H1 (cell line): ENCODE data around the gene MYL6. TPM values are rescaled to one million over a fixed set of nuclear protein-coding genes. Genes with fewer than 3 reads are reported as not detected.

ENCODE experiments used
- CTCF ChIA-PET: fragments of 300-600 bp; sonication (Branson Sonifier 250); formaldehyde crosslinking; loops from one replicate; lab custom pipeline; 2021; ENCODE audit not compliant: partially characterized antibody; lab: Charles Lee
- POLR2A ChIA-PET: fragments of 300-600 bp; sonication (Branson Sonifier 250); formaldehyde crosslinking; loops from one replicate; lab custom pipeline; 2021; ENCODE audit warnings: inconsistent platforms; ENCODE audit not compliant: partially characterized antibody; lab: Charles Lee
- DNase-seq, 2 experiments: peaks; one replicate each; pipeline versions ENCODE4 v3.0.0 to v3.0.0-alpha.2; 2010 to 2022; ENCODE audit warnings: low spot score in 2 of 2, low read depth in 1 of 2, mixed read lengths in 1 of 2
- FAIRE-seq: peaks from 2 replicates; lab custom pipeline; 2011; peaks lifted over from hg19 to GRCh38; lab: Jason Lieb, UNC
- H2AFZ ChIP-seq: 2 replicates; pipeline ENCODE4 v1.8.1; 2012; ENCODE audit warnings: low read length, inconsistent platforms
- H2AK5ac ChIP-seq: 2 replicates; pipeline ENCODE4 v1.6.1; 2013; ENCODE audit warnings: low read depth, low read length
- H2BK120ac ChIP-seq: replicated peaks from 2 replicates; pipeline ENCODE3; 2013; ENCODE audit warnings: low read depth, low read length, inconsistent platforms
- H2BK12ac ChIP-seq: 2 replicates; pipeline ENCODE4 v1.6.1; 2013; ENCODE audit warnings: low read depth, low read length
- H2BK15ac ChIP-seq: 2 replicates; pipeline ENCODE4 v1.6.1; 2013; ENCODE audit warnings: low read length
- H2BK20ac ChIP-seq: 2 replicates; pipeline ENCODE4 v1.6.1; 2013; ENCODE audit warnings: low read length
- H2BK5ac ChIP-seq: 2 replicates; pipeline ENCODE4 v1.6.1; 2013; ENCODE audit warnings: low read depth, low read length
- H3K14ac ChIP-seq: 2 replicates; pipeline ENCODE4 v1.6.1; 2013; ENCODE audit warnings: inconsistent platforms; ENCODE audit not compliant: insufficient read length
- H3K18ac ChIP-seq: 2 replicates; pipeline ENCODE4 v1.6.1; 2013; ENCODE audit warnings: low read length; ENCODE audit errors: extremely low read depth
- H3K23ac ChIP-seq: 2 replicates; pipeline ENCODE4 v1.6.1; 2013; ENCODE audit warnings: inconsistent platforms; ENCODE audit not compliant: insufficient read length
- H3K23me2 ChIP-seq: 2 replicates; pipeline ENCODE4 v1.6.1; 2013; ENCODE audit warnings: low read depth, low read length
- H3K27ac ChIP-seq: 2 replicates; pipeline ENCODE4 v1.6.1; 2011; ENCODE audit warnings: low read depth, low read length, inconsistent platforms
- H3K27me3 ChIP-seq, 4 experiments: replicated peaks in 1 of 4; 1 replicate in 1 of 4; 2 replicates in 3 of 4; pipeline versions ENCODE4 v1.6.1 to v1.8.1; 2011 to 2013; ENCODE audit warnings: low read length in 3 of 4, mild to moderate bottlenecking in 3 of 4, inconsistent platforms in 2 of 4, mixed read lengths in 2 of 4, moderate library complexity in 1 of 4; ENCODE audit not compliant: control insufficient read depth in 3 of 4, insufficient read depth in 3 of 4; ENCODE audit errors: extremely low read depth in 1 of 4
- H3K36me3 ChIP-seq, 4 experiments: 2 replicates each; pipeline versions ENCODE4 v1.6.1 to v1.8.1; 2011 to 2013; ENCODE audit warnings: mild to moderate bottlenecking in 4 of 4, low read length in 3 of 4, moderate library complexity in 2 of 4, control low read depth in 1 of 4, inconsistent platforms in 1 of 4; ENCODE audit not compliant: insufficient read depth in 4 of 4, control insufficient read depth in 2 of 4
- H3K4ac ChIP-seq: replicated peaks from 2 replicates; pipeline ENCODE3; 2013; ENCODE audit warnings: low read length, low read depth, mixed read lengths, inconsistent platforms; ENCODE audit not compliant: insufficient read length
- H3K4me1 ChIP-seq, 4 experiments: replicated peaks in 1 of 4; 1 replicate in 1 of 4; 2 replicates in 3 of 4; pipeline versions ENCODE4 v1.6.1 to v1.8.1; 2011 to 2013; ENCODE audit warnings: low read length in 3 of 4, inconsistent platforms in 2 of 4, mixed read lengths in 1 of 4; ENCODE audit not compliant: insufficient read depth in 4 of 4, control insufficient read depth in 3 of 4
- H3K4me2 ChIP-seq, 2 experiments: 2 replicates each; pipeline versions ENCODE4 v1.6.1 to v1.8.1; 2011 to 2013; ENCODE audit warnings: low read depth in 2 of 2, low read length in 2 of 2, control low read depth in 1 of 2, inconsistent platforms in 1 of 2, mild to moderate bottlenecking in 1 of 2; ENCODE audit not compliant: insufficient read depth in 1 of 2
- H3K4me3 ChIP-seq, 4 experiments: fragments of 200-600, 300-600 bp in 1 of 4; sonication (generic), shearing (Covaris generic), sonication (Bioruptor Twin) in 1 of 4; 2 replicates each; pipeline versions ENCODE4 v1.5.1 to v1.8.1; 2011 to 2016; ENCODE audit warnings: low read length in 4 of 4, low read depth in 3 of 4, control low read depth in 2 of 4, inconsistent platforms in 2 of 4, mild to moderate bottlenecking in 2 of 4, mixed read lengths in 1 of 4, moderate library complexity in 1 of 4; ENCODE audit not compliant: insufficient read depth in 2 of 4; ENCODE audit errors: extremely low read depth in 1 of 4
- H3K56ac ChIP-seq: replicated peaks from 2 replicates; pipeline ENCODE3; 2013; ENCODE audit warnings: low read depth, mild to moderate bottlenecking, mixed read lengths, low read length, inconsistent platforms; ENCODE audit not compliant: insufficient read length
- H3K79me1 ChIP-seq: 2 replicates; pipeline ENCODE4 v1.6.1; 2013; ENCODE audit warnings: low read depth, low read length, control low read depth
- H3K79me2 ChIP-seq, 2 experiments: 2 replicates each; pipeline versions ENCODE4 v1.6.1 to v1.8.1; 2012 to 2013; ENCODE audit warnings: low read length in 2 of 2, mild to moderate bottlenecking in 2 of 2, inconsistent platforms in 1 of 2; ENCODE audit not compliant: insufficient read depth in 2 of 2, control insufficient read depth in 1 of 2
- H3K9ac ChIP-seq, 4 experiments: replicated peaks in 1 of 4; 1 replicate in 1 of 4; 2 replicates in 3 of 4; pipeline versions ENCODE4 v1.6.1 to v1.8.1; 2011 to 2013; ENCODE audit warnings: low read depth in 3 of 4, low read length in 3 of 4, control low read depth in 2 of 4, mild to moderate bottlenecking in 2 of 4, moderate library complexity in 2 of 4, inconsistent platforms in 1 of 4; ENCODE audit errors: extremely low read depth in 1 of 4
- H3K9me3 ChIP-seq, 2 experiments: 2 replicates each; pipeline versions ENCODE4 v1.6.1 to v1.8.1; 2012 to 2013; ENCODE audit warnings: mild to moderate bottlenecking in 2 of 2, moderate library complexity in 2 of 2, control low read depth in 1 of 2, inconsistent platforms in 1 of 2, low read depth in 1 of 2, low read length in 1 of 2, mixed read lengths in 1 of 2; ENCODE audit not compliant: insufficient read depth in 2 of 2
- H4K20me1 ChIP-seq, 2 experiments: replicated peaks in 1 of 2; 2 replicates each; pipeline versions ENCODE3 to v1.8.1; 2011 to 2013; ENCODE audit warnings: inconsistent platforms in 2 of 2, low read length in 2 of 2, mild to moderate bottlenecking in 1 of 2; ENCODE audit not compliant: insufficient read depth in 2 of 2, control insufficient read depth in 1 of 2
- H4K5ac ChIP-seq: 2 replicates; pipeline ENCODE4 v1.6.1; 2013; ENCODE audit warnings: low read length, low read depth, mixed read lengths, inconsistent platforms; ENCODE audit not compliant: insufficient read length
- H4K8ac ChIP-seq: 2 replicates; pipeline ENCODE4 v1.8.0; 2013; ENCODE audit warnings: mild to moderate bottlenecking, moderate library complexity, low read length, inconsistent platforms; ENCODE audit not compliant: insufficient read depth; ENCODE audit errors: extremely low read depth
- H4K91ac ChIP-seq: replicated peaks from 2 replicates; pipeline ENCODE3; 2013; ENCODE audit warnings: low read length, mixed read lengths, inconsistent platforms; ENCODE audit not compliant: insufficient read length
- CEBPB ChIP-seq: IDR thresholded peaks from 2 replicates; pipeline ENCODE4 v1.6.1; 2012; ENCODE audit warnings: low read depth, low read length
- CREB1 ChIP-seq: IDR thresholded peaks from 2 replicates; pipeline ENCODE4 v1.6.1; 2012; ENCODE audit warnings: inconsistent platforms
- HDAC6 ChIP-seq: IDR thresholded peaks from one replicate; pipeline ENCODE4 v1.7.1; 2012; ENCODE audit warnings: low read depth, mild to moderate bottlenecking, inconsistent platforms, low read length, moderate library complexity
- POLR2A ChIP-seq, 2 experiments: IDR thresholded peaks; 1 replicate in 1 of 2; 2 replicates in 1 of 2; pipeline ENCODE4 v1.6.1; 2011; ENCODE audit warnings: low read depth in 2 of 2, low read length in 2 of 2, mild to moderate bottlenecking in 2 of 2; ENCODE audit errors: control extremely low read depth in 1 of 2
- SAP30 ChIP-seq: fragments of 300-600 bp; sonication (generic); IDR thresholded peaks from 2 replicates; pipeline ENCODE4 v1.7.1; 2012; ENCODE audit warnings: low read length, moderate library complexity, mild to moderate bottlenecking, inconsistent platforms; ENCODE audit not compliant: insufficient read depth, insufficient replicate concordance
- SP2 ChIP-seq: IDR thresholded peaks from 2 replicates; pipeline ENCODE4 v1.6.1; 2012; ENCODE audit warnings: mild to moderate bottlenecking, low read length, inconsistent platforms
- SRF ChIP-seq: IDR thresholded peaks from 2 replicates; pipeline ENCODE4 v1.6.1; 2011; ENCODE audit warnings: mild to moderate bottlenecking, low read depth, low read length, moderate library complexity
- TAF1 ChIP-seq: IDR thresholded peaks from 2 replicates; pipeline ENCODE4 v1.6.1; 2011; ENCODE audit warnings: mild to moderate bottlenecking, low read depth, low read length
- YY1 ChIP-seq: IDR thresholded peaks from 2 replicates; pipeline ENCODE4 v1.6.1; 2011; ENCODE audit warnings: low read depth, mild to moderate bottlenecking, low read length
- WGBS, 2 experiments: shearing (Covaris generic) in 1 of 2; methylation state at CpG; one replicate each; pipeline versions ENCODE4 v1.1.6 to v1.1.7; 2013 to 2015; ENCODE audit warnings: low lambda C conversion rate in 2 of 2, mixed read lengths in 2 of 2, inconsistent platforms in 1 of 2, low coverage in 1 of 2, missing lambda C conversion rate in 1 of 2; ENCODE audit not compliant: insufficient replicate concordance in 2 of 2, insufficient coverage in 1 of 2, insufficient read length in 1 of 2; ENCODE audit errors: extremely low coverage in 1 of 2, missing lambda C conversion rate in 1 of 2; 5-methylcytosine and 5-hydroxymethylcytosine counted together
- polyA plus RNA-seq, 7 experiments: library from polyadenylated mRNA; depleted of rRNA in 3 of 7; stranded (reverse) in 5 of 7; unstranded in 2 of 7; fragments of >200 nt in 5 of 7; fragments of 200-250 nt in 2 of 7; gene quantifications; 1 replicate in 5 of 7; 2 replicates in 1 of 7; 4 replicates in 1 of 7; pipeline versions ENCODE4 v1.2.1 to v1.2.3, GENCODE V29; 2011 to 2013; ENCODE audit warnings: missing spikeins in 2 of 7, mixed read lengths in 2 of 7
- total RNA-seq: library from RNA; stranded (reverse); fragmentation: NEBNext Ultra II Directional; extraction: Animal tissue kit (Norgen Biotek cat#: 25700); gene quantifications from 2 replicates; pipeline ENCODE4 v1.2.1, GENCODE V29; 2021
- TF ChIP-seq, protein P1 (sequence below): IDR thresholded peaks from 2 replicates; pipeline ENCODE4 v1.6.1; 2012; ENCODE audit warnings: low read length, inconsistent platforms

MYL6 gene
- total and polyA plus RNA-seq, 2 of the 8 experiments (the other 6 are each of a cell fraction or from before 2014, with no cell fraction given), result 1,130 to 2,279 TPM

DNA sequence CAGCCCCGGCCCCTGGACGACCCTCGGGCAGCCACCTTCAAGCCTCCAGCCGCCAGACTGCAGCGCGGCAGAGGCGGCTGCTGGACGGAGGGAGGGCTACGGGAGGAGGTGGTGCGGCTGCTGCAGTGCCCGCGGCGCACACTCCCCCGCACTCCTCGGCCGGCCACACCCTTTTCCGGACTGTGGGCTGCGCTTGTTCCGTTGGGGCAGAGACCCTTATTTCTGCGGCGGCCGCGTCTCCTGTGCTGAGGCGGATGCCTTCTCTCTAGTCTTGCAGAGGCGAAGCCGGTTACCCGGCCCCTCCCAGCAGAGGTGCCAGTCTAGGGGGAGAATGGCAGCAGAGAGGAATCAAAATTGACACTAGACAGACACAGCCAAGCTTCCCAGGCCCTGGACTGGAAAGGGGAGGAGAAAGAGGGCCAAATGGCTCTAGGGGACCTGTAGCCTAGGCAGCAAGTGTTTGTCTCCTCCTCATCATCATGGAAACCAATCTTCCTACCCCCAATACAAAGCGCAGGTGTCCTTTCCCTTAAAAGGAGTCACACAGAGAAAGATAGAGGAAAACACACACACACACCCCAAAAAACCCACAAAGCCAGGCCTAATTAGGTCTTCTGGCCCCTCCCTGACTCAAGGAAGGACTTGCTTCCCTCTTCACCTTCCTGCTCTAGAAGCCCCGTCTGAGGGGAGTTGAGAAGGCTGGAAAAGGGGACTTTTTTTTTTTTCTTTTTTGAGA lies 28.8 kb upstream of the MYL6 start:
- Histone ChIP-seq H2BK15ac (peak overlapping the region; percentile 33; the same call in 1 of the 2 replicates), H3K4me2 (peak overlapping the region; percentile 96 to 98), H3K4me1 (peaks cover 0 to 13% (median 5%) of the 10 kb centered on the region in 4 experiments; a peak in 5 of 7 replicates), H2BK20ac (no peak overlapping the region), H3K9me3 (no peaks in the 10 kb centered on the region; a peak in 1 of 4 replicates), H4K91ac (no peak overlapping the region), H3K4ac (no peak overlapping the region), H4K8ac (no peak overlapping the region; the same call in 1 of the 2 replicates), H2BK5ac (0 out of 2 replicates have a peak overlapping the region, but pooled peaks have one; percentile 90), H2AK5ac (no peak overlapping the region), H3K56ac (no peak overlapping the region), H3K27me3 (no peaks in the 10 kb centered on the region), H3K36me3 (peaks cover 11 to 40% (median 34%) of the 10 kb centered on the region in 4 experiments), H3K18ac (no peak overlapping the region), H2BK12ac (no peak overlapping the region), H2BK120ac (no peak overlapping the region), H4K20me1 (peaks cover 0 to 2% of the 10 kb centered on the region in 2 experiments), H3K23ac (no peak overlapping the region), H3K9ac (peak overlapping the region; percentile 92 to 93 (median 92)), H3K79me2 (peaks cover 0 to 10% of the 10 kb centered on the region in 2 experiments; a peak in 1 of 4 replicates), H3K79me1 (no peaks in the 10 kb centered on the region), H3K4me3 (peak overlapping the region; percentile 79 to 95 (median 90)), H3K23me2 (peaks cover 12% of the 10 kb centered on the region), H3K27ac (no peak overlapping the region), H2AFZ (no peak overlapping the region), H4K5ac (no peak overlapping the region), H3K14ac (no peak overlapping the region)
- ChIA-PET CTCF (interaction anchor here (0.6 to 5.4 kb wide), 8 partner anchors 10 to 1324 kb away, joined by 3 to 46 read pairs (median 6); partner anchors contain the start of genes ANKRD52 and ZC3H10), POLR2A (interaction anchor here (0.7 to 5.3 kb wide), 8 partner anchors 12 to 93 kb away, joined by 3 to 161 read pairs (median 12); partner anchors contain the start of genes MYL6B, PA2G4, RNF41 and RPL41)
- WGBS, 2 experiments, result 9% methylated on average over 24 of the region's 29 CpGs; no CpG with 5 or more reads in 1 of the 2 experiments
- FAIRE-seq, result no peak
- peak in 1 of 2 experiments; percentile 72 for DNase-seq
- TF ChIP-seq POLR2A (IDR thresholded peaks at IDR 0.05; ENCODE audit: control extremely low read depth in 1 of 2, low read depth in 2 of 2, low read length in 2 of 2) (peak in 1 of 2 experiments; percentile 48; a peak in 1 of 3 replicates), TAF1 (peak; percentile 61), SRF (no peak; the same call in 1 of the 2 replicates), CEBPB (no peak), HDAC6 (no peak), SAP30 (no peak), SP2 (no peak), YY1 (no peak), CREB1 (no peak)
- TF ChIP-seq, protein P1, sequence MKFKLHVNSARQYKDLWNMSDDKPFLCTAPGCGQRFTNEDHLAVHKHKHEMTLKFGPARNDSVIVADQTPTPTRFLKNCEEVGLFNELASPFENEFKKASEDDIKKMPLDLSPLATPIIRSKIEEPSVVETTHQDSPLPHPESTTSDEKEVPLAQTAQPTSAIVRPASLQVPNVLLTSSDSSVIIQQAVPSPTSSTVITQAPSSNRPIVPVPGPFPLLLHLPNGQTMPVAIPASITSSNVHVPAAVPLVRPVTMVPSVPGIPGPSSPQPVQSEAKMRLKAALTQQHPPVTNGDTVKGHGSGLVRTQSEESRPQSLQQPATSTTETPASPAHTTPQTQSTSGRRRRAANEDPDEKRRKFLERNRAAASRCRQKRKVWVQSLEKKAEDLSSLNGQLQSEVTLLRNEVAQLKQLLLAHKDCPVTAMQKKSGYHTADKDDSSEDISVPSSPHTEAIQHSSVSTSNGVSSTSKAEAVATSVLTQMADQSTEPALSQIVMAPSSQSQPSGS, result no peak
